NCI-H510A (cell line): ENCODE data around the gene RBMY1F.
"Not testable (repeated sequence)": the region's sequence is repeated elsewhere in the genome, so short reads cannot be mapped to it uniquely, and the experiment has no call there.

Experiments used
- DNase-seq: peaks from one replicate; lab custom pipeline; 2025; lab: John Stamatoyannopoulos, UW

Gene RBMY1F

DNA sequence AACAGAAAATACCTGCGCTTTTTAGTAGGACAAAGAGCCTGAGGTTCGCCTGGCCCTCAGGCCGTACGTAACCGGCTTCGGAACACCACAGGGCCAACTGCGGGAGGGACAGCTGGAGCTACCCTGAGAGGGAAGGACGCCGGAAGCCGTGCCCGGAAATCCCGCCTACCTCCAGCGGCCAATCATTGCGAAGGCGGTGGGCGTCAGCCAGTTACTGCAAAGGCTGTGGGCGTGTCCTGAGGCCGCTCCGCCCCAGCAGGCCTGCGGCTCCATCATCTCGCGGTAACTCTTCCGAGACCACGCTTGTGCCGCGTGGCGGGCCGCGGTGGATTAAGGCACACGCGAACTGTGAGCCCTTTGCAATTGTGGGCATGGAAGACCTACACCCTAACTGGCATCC is at the start of gene RBMY1F:
Gene RBMY1F (minus strand): TSS at position 101 of the 400 bp plus-strand sequence. CDS start 1,954 bp downstream, outside the sequence.
- DNase-seq, result not testable (repeated sequence)

DNA sequence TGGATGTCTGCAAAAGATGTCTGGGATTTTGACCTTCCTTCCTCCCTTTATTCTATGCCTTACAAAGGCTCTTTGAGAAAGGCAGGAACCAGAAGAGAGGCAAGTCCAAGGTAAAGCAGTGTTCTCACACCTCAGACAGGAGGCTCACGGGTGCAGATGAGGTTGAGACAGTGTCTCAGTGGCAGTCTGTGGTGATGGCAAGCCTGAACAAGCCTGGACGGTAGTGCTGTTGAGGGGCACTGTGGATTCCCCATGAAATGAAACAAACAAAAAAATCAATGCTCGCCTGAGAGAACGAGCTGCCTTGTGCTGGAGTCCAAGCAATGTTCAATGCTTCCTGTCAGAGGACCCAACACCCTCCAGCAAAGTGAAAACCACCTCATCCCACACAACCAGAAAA is 31.6 kb downstream of the RBMY1F start:
- not testable (repeated sequence) for DNase-seq

DNA sequence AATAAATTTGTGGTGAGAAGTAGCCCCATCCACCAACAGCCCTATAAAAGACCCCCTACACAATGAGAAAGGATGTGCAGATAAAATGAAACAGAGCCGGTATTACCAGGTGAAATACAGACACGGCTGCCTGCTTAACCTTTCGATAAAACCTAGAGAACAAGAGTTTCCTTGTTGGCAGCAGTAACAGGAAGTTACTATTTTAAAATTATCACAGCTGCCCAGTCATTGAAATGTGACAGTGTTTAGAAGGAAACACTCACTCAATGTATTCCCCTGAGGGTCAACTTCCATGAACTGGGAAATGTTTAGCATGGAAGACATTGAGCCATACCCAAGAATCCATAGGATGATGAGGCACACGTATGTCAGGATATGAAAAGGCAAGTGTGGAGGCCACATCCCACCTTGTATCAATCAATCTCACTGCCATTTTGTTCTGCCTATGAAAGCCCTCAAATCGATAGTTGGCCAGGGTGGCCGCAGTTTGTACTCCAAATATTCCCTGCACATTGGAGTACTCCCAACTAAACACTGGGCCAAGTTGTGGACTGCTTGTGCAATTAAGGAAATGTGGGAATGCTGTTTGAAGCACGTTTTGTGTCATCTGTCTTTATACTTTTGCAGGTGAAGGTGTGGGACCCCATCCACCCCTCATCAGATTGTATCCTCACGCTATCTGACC is 41.6 kb downstream of the RBMY1F start:
- DNase-seq, result not testable (repeated sequence)

DNA sequence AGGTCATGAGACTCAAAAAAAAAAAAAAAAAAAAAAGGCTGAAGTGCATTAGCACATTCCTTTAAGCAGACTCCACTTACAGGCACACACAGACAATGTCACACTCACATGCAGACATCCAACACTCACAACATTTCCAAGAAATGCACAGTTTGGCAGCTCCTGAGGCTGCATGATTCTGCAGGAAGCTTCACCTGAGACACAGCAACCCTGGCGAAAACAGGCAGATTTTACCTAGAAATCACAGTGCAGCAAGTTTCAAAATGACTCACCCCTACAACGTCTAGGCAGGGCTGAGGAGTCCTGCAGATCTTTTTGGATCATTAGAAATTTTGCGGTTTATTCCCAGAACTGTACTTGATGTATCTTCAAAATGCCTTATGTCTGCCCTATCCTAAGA is 48.0 kb downstream of the RBMY1F start:
- not testable (repeated sequence) for DNase-seq

DNA sequence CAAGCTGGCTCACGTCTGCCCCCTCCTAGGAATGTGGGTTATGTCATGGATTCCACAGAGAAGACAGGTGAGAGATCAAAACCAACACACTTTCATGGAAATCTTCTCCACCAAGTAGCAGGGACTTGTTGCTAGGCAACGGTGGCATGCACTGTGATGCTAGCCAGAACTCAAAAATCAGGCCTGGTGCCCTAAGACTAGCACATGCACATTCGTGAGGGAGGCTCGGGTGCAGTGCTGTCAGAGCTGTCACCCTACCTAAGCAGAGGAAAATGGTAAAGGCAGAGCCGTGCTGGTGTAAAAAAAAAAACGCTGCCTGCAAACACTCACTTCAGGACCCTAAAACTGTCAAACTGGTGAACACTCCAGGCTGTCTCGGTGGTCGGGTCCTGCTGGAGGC is 52.2 kb downstream of the RBMY1F start:
- not testable (repeated sequence) for DNase-seq
